Endothelial cell of hepatic sinusoid (primary cell): Measurements from ENCODE around the gene SKP1.

Experiments
- in situ Hi-C: cut with HindIII; loops from 2 replicates; pipeline ENCODE4 v1.10.0; 2017; ENCODE audit warnings: low sequenced_read_pairs

Gene SKP1

DNA sequence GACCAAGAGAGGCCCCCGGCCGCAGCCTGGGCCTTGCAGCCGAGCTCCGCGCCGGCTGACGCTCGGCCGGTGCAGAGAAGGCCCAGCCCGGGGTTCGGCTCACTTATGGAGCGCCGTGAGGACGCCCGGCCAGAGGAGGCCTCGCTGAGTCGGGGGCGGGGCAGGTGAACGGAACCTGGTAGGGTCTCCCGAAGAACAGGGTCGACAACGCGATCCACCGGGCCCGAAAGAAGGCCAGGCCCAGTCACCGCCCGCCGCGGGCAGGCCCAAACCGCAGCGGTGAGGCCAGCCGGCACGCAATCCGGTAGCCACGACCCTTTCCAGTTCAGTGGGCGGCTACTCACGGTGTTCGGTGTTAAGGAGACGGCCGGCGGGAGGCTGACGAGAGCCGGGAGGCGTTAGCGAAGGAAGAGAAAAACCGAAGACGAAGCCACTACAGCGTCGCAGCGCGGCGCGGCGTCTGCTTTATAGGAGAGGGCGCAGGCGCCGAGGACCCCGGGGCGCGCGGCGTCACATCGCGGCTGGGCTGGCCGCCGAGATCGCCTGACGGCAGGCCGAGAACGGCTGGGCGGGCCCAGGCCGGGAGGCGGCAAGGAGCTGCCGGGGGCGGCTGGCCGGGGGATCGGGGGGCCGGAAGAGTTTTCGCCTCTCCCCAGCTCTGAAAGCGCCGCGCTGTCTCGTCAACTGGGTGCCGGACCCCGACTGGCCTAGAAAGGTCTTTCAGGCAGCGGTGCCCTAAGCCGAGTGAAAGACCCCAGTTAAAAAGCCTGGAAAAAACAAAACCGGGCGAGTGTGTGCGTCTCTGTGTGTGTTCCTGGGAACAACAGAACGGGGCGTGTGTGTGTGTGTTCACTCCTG is at the start of gene SKP1:
Gene SKP1, minus strand, starts transcription at position 440 of the 858 bp plus-strand sequence. CDS start 2,928 bp downstream, outside the sequence.
- in situ Hi-C loops, result no loop called here

DNA sequence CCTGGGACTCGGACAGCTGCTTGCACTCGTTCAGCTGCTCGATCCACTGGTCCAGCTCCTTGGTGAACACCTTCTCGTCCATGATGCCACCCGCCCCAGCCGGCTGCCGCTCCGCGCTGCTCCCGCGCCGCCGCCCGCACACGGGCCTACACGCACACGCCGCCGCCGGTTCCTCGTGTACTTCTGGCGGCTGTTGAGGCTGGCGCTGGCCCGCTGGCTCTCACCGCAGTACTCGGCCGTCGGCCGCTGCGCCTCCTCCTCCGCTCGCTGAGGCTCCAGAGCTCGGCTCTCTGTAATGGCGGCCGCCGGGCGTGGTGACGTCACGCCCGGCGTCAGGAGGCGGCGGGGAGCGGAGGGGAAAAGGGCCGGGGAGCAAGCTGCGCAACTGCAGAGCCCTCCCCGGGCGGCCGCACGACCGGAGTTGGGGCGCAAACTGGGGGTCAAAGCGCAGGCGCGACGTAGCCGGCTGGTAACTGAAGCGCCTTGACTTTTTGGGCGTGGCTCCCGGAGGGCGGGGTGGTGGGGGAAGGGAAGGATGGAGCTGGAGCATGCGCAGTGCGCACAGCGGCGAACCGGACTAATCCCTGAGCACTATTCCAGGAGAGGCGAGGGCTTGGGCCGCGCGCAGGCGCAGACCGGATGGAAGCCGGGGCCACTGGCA is 49.2 kb upstream of the SKP1 start, which contains the start of gene PPP2CA:
Gene PPP2CA, minus strand, starts transcription at position 294 of the 661 bp plus-strand sequence. Its CDS starts 212 bp downstream, at position 82.
- in situ Hi-C loops, result no loop called here

DNA sequence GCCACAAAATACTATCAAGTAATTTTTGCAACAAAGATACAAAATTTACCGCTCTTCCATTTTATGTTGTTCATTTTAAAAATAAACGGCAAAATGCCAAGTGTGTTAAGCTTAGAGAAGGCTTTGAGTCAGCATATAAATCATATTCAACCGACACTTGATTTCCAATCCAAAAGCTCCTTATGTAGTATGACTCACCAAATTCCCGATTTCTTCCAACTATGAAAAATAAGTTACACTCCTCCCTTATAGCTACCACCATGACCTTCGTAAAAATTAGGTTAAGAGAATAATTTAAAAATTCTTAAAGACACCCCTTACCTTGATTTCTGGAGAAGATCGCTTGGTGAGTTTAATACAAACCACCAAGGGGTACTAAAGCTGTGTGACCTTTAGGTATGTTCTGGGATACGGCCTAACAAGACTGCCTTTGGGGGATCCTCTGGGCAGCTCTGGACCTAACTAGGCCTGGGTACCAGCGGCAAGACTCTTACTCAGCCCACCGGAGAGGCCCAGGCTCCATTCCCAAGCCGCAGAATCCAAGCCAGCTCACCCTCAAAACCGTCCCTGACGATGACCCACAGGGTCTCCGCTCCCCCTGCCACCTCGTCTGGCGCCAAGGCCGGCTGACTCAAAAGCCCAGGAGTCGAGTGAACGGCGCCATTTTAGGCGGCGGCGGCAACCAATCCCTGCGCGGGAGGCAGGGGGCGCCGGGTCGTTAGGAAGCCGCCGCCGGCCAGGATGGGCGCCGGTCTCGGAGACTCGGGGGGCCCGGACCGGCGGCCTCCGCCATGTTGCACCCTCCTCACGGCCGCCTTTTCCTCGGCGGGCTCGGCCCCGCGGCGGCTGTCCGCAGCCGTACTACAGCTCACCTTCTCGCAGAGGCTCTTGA is 48.4 kb upstream of the SKP1 start:
- in situ Hi-C loops, result loop anchor here (5.0 kb wide), 1 partner anchor 53 kb away; no protein-coding TSS in a partner anchor

DNA sequence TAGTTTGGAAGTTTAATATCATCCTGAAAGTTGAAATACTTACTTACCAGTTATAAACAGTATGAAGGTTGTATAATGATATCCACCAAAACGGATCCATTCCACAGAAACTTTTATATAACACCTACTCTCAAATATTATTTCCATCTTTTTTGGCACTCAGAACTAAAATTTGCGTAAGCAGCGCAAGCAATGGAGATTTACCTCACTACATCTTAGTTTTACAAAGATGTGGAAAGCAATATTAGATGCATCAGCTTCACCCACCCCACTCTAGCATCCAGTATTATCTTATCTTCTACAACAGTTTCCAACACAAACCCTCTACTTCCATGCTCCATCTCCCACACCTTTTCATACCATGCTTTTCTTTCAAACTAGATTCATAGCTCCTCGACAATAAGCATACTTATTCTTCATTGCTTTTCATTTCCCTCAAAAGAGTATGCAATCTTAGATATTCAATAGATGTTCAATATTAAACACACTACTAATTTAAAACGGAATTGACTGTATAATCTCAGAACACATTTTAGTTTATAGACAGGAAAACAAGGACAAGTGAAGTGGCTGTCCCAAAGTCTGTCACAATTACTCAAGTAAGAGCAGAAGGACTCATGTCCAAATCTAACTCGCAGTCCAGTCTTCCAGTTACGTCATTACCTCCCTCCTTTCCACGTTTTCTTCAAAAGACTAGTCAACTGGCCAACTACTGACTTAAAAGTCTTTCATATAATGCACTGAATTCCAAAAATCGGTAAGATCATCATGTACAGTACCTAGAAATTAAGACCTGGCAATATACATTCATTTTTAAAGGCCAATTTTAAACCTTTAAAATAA is 46.9 kb upstream of the SKP1 start:
- in situ Hi-C loops, result loop anchor here (5.0 kb wide), 1 partner anchor 51 kb away; no protein-coding TSS in a partner anchor

DNA sequence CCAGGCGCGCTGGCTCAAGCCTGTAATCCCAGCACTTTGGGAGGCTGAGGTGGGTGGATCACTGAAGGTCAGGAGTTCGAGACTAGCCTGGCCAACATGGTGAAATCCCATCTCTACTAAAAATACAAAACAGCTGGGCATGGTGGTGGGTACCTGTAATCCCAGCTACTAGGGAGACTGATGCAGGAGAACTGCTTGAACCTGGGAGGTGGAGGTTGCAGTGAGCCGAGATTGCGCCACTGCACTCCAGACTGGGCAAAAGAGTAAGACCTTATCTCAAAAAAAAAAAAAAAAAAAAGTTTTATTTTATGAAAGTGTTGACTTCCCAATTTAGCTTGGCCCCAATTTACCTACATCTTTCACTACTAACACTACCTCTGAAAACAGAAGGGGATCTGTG is 44.9 kb upstream of the SKP1 start:
- in situ Hi-C loops, result loop anchor here (5.0 kb wide), 1 partner anchor 49 kb away; no protein-coding TSS in a partner anchor

DNA sequence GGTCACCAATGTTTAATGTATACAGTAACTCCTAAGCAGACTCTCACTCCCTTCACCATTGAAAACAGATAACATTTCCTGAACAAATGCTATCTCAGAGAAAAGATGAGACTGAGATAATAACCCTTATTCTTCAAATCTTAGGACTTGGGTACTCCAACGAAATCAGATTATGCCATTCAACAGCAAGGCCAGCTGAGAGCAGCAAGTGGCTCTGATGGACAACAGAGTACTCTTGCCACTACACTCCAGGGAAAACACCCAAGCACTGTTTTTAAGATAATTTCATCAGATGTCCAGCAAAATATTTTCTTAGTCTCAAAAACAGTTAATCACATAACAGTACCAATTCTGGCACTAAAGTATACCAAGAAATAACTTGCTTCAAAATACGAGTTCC is 39.0 kb upstream of the SKP1 start:
- in situ Hi-C loops, result loop anchor here (10.0 kb wide), 1 partner anchor 61 kb away; no protein-coding TSS in a partner anchor

DNA sequence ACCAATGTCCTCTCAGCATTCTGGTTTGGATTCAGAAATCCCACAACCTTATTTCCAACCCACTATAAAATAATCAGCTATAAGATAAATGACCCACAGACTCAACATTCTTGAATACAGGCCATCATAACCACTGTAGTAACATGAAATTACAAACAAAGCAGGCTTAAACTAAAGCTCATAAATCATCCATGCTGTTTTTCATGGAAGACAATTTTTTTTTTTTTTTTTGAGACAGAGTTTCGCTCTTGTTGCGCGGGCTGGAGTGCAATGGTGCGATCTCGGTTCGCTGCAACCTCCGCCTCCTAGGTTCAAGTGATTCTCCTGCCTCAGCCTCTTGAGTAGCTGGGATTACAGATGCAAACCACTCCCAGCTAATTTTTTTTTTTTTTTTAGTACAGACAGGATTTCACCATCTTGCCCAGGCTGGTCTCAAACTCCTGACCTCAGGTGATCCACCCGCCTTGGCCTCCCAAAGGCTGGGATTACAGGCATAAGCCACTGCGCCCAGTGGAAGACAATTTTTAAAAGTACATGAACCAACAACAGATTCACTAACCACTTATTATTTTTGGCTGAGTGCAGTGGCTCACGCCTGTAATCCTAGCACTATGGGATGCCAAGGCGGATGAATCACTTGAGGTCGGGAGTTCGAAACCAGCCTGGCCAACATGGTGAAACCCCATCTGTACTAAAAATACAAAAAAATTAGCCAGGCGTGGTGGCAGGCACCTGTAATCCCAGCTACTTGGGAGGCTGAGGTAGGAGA is 34.7 kb upstream of the SKP1 start:
- in situ Hi-C loops, result loop anchor here (5.0 to 10.0 kb wide), 2 partner anchors 56 to 57 kb away; no protein-coding TSS in a partner anchor

DNA sequence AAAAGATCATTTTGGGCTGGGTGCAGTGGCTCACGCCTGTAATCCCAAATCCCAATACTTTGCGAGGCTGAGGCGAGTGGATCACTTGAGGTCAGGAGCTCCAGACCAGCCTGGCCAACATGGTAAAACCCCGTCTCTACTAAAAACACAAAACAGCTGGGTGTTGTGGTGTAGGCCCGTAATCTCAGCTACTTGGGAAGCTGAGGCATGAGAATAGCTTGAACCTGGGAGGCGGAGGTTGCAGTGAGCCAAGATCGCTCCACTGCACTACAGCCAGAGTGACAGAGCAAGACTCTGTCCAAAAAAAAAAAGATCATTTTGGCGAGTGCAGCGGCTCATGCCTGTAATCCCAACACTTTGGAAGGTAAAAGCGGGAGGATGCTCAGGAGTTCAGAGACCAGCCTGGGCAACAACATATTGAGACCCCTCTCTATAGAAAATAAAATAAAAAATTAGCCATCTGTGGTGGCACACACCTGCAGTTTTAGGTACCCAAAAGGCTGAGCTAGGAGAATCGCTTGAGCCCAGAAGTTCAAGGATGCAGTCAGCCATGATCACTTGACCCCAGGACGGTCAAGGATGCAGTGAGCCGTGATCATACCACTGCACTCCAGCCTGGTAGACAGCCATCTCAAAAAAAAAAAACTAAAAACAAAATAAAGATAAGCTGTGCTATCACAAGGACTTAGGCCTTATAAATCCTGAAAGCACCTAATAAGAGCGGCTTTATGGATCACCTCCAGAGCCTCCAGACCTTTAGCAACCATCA is 32.9 kb upstream of the SKP1 start:
- in situ Hi-C loops, result loop anchor here (5.0 to 10.0 kb wide), 2 partner anchors 55 to 58 kb away; no protein-coding TSS in a partner anchor

DNA sequence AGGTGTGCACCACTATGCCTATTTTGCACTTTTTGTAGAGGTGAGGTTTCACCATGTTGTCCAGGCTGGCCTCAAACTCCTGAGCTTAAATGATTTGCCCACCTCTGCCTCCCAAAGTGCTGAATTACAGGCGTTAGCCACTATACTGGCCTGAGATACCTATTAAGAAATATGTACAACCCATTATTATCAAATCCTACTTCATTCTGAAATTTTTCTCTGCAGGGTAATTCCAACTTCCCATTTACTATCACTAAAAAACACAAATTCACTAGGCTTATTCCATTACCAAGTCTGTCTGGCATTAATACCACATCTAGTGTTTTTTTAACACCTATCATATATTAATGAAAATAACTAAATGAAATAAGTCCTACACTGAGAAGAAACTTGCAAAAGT is 30.9 kb upstream of the SKP1 start:
- in situ Hi-C loops, result no loop called here

DNA sequence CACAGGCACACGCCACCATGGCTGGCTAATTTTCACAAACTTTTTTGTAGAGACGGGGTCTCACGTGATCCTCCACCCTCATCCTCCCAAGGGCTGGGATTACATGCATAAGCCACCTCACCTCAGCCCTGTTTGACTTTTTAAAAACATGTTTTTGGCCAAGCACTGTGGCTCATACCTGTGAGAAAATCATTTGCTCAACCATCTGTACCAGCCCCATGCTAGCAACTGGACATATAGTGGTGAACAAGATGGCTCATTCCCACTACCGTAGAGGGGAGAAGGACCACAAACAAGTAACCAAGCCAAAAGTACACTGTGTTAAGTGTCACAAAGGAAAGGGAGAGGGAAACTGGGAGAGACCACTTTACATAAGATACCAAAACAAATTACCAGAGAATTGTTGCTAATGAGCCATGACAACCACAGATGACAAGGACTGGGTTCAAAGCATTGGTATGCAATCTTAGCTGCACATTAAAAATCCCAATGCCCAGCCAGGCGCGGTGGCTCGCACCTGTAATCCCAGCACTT is 29.9 kb upstream of the SKP1 start:
- in situ Hi-C loops, result no loop called here

DNA sequence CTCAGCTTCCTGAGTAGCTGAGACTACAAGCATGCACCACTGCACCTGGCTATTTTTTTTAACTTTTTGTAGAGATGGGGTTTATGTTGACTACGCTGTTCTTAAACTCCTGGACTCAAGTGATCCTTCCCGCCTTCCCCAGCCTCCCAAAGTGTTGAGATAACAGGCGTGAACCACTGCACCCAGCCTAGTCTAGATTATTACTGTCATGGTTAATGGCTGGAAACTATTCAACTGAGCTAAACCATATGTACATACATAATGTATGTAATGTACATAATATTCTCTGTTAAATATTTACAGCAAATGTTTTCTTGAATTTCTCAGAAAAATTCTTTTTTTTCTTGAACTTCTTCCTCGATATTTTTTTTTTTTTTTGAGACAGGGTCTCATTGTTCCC is 27.8 kb upstream of the SKP1 start:
- in situ Hi-C loops, result no loop called here

DNA sequence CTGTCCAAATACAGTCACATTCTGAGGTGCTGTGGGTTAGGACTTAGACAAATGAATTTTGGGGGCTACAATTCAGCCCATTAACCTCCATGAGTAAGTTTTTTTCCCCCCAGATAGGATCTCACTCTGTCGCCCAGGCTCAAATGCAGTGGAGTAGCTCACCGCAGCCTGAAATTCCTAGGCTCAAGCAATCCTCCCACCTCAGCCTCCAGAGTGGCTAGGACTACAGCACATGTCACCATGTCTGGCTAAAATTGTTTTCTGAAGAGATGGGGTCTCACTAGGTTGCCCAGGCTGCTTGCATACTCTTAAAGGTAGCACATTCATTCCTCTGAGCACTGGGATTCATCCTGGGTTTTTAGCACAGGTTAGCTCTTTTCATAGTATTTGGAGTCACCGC is 26.9 kb upstream of the SKP1 start:
- in situ Hi-C loops, result no loop called here

DNA sequence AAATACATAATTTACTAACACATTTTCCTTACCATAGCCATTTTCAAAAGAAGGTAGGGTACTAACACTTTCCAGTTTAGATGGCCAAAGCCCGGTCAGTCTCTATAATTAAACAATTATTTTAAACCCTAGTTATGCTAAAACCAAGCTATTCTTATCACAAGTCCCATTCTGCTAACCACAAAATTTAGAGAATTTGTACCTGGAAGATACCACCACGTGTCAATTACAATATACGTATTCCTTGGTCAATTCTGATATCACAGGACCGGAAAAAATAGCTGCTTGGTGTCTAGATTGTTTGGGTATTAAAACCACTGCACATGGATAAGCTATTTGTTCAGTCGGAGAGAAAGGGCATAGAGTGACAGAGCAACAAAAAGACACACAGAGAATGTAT is 18.9 kb upstream of the SKP1 start:
- in situ Hi-C loops, result no loop called here

DNA sequence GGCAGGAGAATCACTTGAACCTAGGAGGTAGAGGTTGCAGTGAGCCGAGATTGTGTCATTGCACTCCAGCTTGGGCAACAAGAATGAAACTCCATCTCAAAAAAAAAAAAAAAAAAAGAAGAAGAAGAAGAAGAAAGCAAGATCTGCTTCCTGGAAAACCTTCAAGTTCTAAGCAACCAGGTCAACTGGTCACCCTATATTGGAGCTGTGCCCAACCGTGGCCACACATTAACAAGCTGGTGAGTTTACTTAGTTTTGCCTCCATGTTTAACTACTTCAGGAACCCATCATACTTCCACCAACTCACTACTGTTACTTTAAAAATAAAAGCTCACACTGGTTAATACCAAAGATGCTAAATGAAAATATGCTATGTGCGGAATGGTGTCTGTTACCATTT is 12.3 kb upstream of the SKP1 start:
- in situ Hi-C loops, result no loop called here

DNA sequence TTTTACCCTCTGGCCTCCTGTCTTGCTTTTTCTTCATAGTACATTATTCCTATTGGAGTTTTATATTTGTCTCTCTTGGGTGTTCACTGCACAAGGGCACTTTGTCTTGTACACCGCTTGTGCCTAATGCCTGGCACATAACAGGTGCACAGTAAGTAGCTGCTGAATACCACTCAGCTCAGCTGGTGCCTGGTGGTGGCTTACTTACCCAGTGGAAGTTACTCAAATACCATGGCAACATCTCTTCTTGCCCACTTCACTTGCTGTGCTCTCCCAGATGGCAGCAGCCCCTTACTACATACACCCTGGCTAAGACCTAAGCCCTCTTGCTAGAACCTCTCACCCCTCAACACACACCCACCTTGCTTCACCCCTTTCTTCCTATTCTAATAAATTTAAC is 11.3 kb upstream of the SKP1 start:
- in situ Hi-C loops, result no loop called here

DNA sequence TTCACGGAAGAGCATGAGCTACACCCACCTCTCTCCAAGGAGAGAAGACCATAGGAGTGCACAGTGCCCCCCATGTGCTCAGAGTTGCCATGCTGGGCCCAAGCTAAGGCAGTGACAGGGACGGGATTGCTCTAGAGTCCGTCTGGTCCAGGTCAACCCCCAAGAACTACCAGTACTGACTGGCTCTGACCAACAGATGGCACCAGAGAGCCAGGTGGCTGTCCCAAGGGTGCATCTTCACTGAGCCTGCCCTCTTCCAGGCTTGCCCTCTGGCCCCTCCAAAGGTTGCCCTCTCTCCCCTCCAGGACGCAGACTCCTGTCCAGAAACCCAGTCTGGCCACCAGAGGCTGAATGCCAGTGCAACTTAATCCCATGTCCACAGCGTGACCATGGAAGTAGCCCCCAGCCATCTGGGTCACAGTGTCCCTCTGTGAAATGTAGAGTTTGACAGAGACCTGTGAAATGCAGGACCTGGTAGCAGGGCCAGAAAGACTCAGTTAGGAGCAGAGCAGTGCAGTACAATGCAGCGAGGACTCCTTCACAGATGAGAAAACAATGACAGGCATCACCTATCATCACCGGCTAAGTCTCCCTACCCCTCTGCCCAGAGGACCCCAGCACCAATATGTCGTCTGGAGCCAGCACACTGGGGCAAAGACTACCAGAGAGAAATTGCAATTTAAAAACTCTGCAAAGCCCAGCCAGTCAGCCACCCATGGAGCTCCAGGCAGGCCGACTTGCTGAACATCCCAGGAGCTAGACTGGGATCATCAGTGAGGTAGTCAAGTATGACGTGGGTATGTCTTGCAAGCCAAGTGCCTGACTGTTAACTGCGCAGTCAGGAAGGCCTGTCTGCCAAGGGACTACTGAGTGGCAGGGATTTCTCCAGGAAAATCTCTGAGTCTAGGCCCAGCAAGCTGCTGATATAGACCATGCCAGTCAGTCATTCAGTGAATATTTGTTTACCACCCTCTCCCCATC is 7.7 kb upstream of the SKP1 start:
- in situ Hi-C loops, result no loop called here

DNA sequence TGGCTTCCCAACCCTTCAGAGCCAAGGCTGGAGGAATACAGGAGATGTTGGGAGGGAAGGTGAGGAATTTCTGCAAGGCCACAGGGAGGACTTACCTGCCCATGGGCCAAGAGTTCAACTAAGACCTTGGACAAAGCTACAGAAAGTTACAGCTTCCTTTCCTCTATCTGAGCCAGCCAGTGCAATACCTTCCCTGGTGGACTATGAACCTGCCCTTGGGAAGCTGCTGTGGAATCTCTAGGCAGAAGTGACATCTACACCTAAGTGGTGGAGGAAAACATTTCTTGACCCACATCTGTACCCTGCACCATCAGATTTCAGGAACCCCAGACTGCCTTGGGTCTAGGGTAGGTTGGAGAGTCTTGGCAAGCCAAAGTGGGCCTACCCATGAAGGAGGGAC is 6.7 kb upstream of the SKP1 start:
- in situ Hi-C loops, result no loop called here
